ENCODE results near the gene SULF2.

The SULF2 gene

DNA sequence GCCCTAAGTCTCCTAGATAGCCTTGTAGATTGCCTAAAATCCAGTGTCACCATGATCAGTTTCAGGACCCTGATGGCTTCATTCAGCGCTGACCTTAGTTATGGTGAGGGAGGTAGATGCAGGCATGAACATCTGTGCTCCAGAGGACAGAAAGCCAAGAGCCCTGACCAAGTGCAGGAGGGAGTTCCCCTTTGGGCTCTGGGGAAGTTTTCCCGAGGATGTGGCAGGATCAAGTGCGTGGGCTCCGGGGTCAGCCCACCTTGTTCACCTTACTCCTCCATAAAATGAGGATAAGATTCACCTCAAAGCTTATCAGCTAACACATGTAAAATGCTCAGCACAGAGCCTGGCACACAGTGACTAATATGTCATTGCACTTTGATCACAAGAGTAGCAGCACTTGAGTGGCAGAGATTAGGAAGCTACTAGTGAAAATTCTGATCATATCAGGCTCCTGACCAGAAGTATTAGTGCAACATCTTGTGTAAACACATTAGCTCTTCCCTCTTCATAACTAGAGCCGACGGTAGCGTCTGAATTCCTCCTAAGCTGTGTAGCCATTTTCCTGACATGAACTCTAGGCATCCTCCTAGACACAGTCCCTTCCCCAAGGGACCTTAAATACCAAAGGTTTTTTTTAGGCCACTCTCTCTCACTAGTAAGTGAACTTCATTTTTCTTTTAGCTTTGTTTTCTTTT is 125.2 kb downstream of the SULF2 start:
- TF ChIP-seq SUZ12 (IDR thresholded peaks at IDR 0.05; ENCODE audit: extremely low read depth, insufficient read depth, insufficient read length) (no peak), YY1 (IDR thresholded peaks at IDR 0.05; ENCODE audit: insufficient read depth, insufficient read length) (no peak), ZNF274 (IDR thresholded peaks at IDR 0.05; ENCODE audit: low read depth, low read length) (no peak)
- peaks cover 13% of the 10 kb centered on the region for H3K4me1 ChIP-seq (ENCODE audit: insufficient read depth, insufficient read length)
- H3K9me3 ChIP-seq (ENCODE audit: insufficient read depth, low read length) = no peaks in the 10 kb centered on the region
- DNase-seq (ENCODE audit: low read depth, low spot score) = no peak
- no peak overlapping the region for H3K4me3 ChIP-seq (ENCODE audit: insufficient read length, low read depth)
- no peaks in the 10 kb centered on the region for H3K27me3 ChIP-seq (ENCODE audit: insufficient read depth, insufficient read length)
- H3K36me3 ChIP-seq (ENCODE audit: insufficient read depth, insufficient read length, low read length) = peaks cover 85% of the 10 kb centered on the region
- H3K9ac ChIP-seq (ENCODE audit: insufficient read length, low read depth) = no peak overlapping the region

GRCh38 chr20:47656318-47656717 is 129.0 kb downstream of the SULF2 start:
- Histone ChIP-seq H3K4me1 (ENCODE audit: insufficient read depth, insufficient read length) (no peaks in the 10 kb centered on the region), H3K9ac (ENCODE audit: insufficient read length, low read depth) (no peak overlapping the region), H3K27me3 (ENCODE audit: insufficient read depth, insufficient read length) (no peaks in the 10 kb centered on the region), H3K36me3 (ENCODE audit: insufficient read depth, insufficient read length, low read length) (peaks cover 87% of the 10 kb centered on the region), H3K4me3 (ENCODE audit: insufficient read length, low read depth) (no peak overlapping the region), H3K9me3 (ENCODE audit: insufficient read depth, low read length) (no peaks in the 10 kb centered on the region)
- no peak for DNase-seq (ENCODE audit: low read depth, low spot score)
- TF ChIP-seq ZNF274 (IDR thresholded peaks at IDR 0.05; ENCODE audit: low read depth, low read length) (no peak), SUZ12 (IDR thresholded peaks at IDR 0.05; ENCODE audit: extremely low read depth, insufficient read depth, insufficient read length) (no peak), YY1 (IDR thresholded peaks at IDR 0.05; ENCODE audit: insufficient read depth, insufficient read length) (no peak)

GRCh38 chr20:47655635-47656034 is 129.6 kb downstream of the SULF2 start:
- H3K27me3 ChIP-seq (ENCODE audit: insufficient read depth, insufficient read length) = no peaks in the 10 kb centered on the region
- H3K9me3 ChIP-seq (ENCODE audit: insufficient read depth, low read length) = no peaks in the 10 kb centered on the region
- no peak overlapping the region for H3K9ac ChIP-seq (ENCODE audit: insufficient read length, low read depth)
- no peak for DNase-seq (ENCODE audit: low read depth, low spot score)
- peaks cover 86% of the 10 kb centered on the region for H3K36me3 ChIP-seq (ENCODE audit: insufficient read depth, insufficient read length, low read length)
- H3K4me3 ChIP-seq (ENCODE audit: insufficient read length, low read depth) = no peak overlapping the region
- no peak for TF ChIP-seq YY1 (IDR thresholded peaks at IDR 0.05; ENCODE audit: insufficient read depth, insufficient read length)
- no peak for TF ChIP-seq SUZ12 (IDR thresholded peaks at IDR 0.05; ENCODE audit: extremely low read depth, insufficient read depth, insufficient read length)
- TF ChIP-seq ZNF274 (IDR thresholded peaks at IDR 0.05; ENCODE audit: low read depth, low read length) = no peak
- H3K4me1 ChIP-seq (ENCODE audit: insufficient read depth, insufficient read length) = no peaks in the 10 kb centered on the region

DNA sequence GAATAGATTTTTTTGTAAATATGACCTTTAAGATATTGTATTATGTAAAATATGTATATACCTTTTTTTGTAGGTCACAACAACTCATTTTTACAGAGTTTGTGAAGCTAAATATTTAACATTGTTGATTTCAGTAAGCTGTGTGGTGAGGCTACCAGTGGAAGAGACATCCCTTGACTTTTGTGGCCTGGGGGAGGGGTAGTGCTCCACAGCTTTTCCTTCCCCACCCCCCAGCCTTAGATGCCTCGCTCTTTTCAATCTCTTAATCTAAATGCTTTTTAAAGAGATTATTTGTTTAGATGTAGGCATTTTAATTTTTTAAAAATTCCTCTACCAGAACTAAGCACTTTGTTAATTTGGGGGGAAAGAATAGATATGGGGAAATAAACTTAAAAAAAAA is 130.9 kb downstream of the SULF2 start:
- TF ChIP-seq SUZ12 (IDR thresholded peaks at IDR 0.05; ENCODE audit: extremely low read depth, insufficient read depth, insufficient read length) (no peak), ZNF274 (IDR thresholded peaks at IDR 0.05; ENCODE audit: low read depth, low read length) (no peak), YY1 (IDR thresholded peaks at IDR 0.05; ENCODE audit: insufficient read depth, insufficient read length) (no peak)
- no peak overlapping the region for H3K4me3 ChIP-seq (ENCODE audit: insufficient read length, low read depth)
- DNase-seq (ENCODE audit: low read depth, low spot score) = no peak
- peaks cover 78% of the 10 kb centered on the region for H3K36me3 ChIP-seq (ENCODE audit: insufficient read depth, insufficient read length, low read length)
- H3K9ac ChIP-seq (ENCODE audit: insufficient read length, low read depth) = no peak overlapping the region
- no peaks in the 10 kb centered on the region for H3K4me1 ChIP-seq (ENCODE audit: insufficient read depth, insufficient read length)
- no peaks in the 10 kb centered on the region for H3K27me3 ChIP-seq (ENCODE audit: insufficient read depth, insufficient read length)
- H3K9me3 ChIP-seq (ENCODE audit: insufficient read depth, low read length) = no peaks in the 10 kb centered on the region

- no peaks in the 10 kb centered on the region for H3K27me3 ChIP-seq (ENCODE audit: insufficient read depth, insufficient read length)
- H3K4me1 ChIP-seq (ENCODE audit: insufficient read depth, insufficient read length) = no peaks in the 10 kb centered on the region
- TF ChIP-seq YY1 (IDR thresholded peaks at IDR 0.05; ENCODE audit: insufficient read depth, insufficient read length) (no peak), SUZ12 (IDR thresholded peaks at IDR 0.05; ENCODE audit: extremely low read depth, insufficient read depth, insufficient read length) (no peak), ZNF274 (IDR thresholded peaks at IDR 0.05; ENCODE audit: low read depth, low read length) (no peak)
- no peak overlapping the region for H3K9ac ChIP-seq (ENCODE audit: insufficient read length, low read depth)
- H3K9me3 ChIP-seq (ENCODE audit: insufficient read depth, low read length) = no peaks in the 10 kb centered on the region
- no peak overlapping the region for H3K4me3 ChIP-seq (ENCODE audit: insufficient read length, low read depth)
- no peak for DNase-seq (ENCODE audit: low read depth, low spot score)
- H3K36me3 ChIP-seq (ENCODE audit: insufficient read depth, insufficient read length, low read length) = peaks cover 78% of the 10 kb centered on the region
Measured at GRCh38 chr20:47653869-47654268, 131.4 kb downstream of the SULF2 start.

DNA sequence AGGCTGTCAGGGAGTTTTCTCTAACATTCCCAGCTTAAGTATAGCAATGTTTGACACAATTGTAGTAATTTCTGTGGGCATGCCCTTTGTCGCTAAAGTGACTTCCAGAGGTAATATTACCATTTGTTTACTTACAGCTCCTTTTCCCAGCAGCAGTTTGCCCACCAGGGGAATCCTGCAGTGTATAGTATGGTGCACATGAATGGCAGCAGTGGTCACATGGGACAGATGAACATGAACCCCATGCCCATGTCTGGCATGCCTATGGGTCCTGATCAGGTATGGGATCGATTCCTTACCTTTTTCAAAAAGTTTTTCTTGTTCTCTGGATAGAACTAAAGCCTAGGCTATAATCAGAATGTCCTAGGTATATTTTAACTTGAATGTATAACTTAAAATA is 132.5 kb downstream of the SULF2 start:
- TF ChIP-seq SUZ12 (IDR thresholded peaks at IDR 0.05; ENCODE audit: extremely low read depth, insufficient read depth, insufficient read length) (no peak), YY1 (IDR thresholded peaks at IDR 0.05; ENCODE audit: insufficient read depth, insufficient read length) (no peak), ZNF274 (IDR thresholded peaks at IDR 0.05; ENCODE audit: low read depth, low read length) (no peak)
- Histone ChIP-seq H3K4me1 (ENCODE audit: insufficient read depth, insufficient read length) (no peaks in the 10 kb centered on the region), H3K9me3 (ENCODE audit: insufficient read depth, low read length) (no peaks in the 10 kb centered on the region), H3K9ac (ENCODE audit: insufficient read length, low read depth) (no peak overlapping the region), H3K27me3 (ENCODE audit: insufficient read depth, insufficient read length) (no peaks in the 10 kb centered on the region), H3K36me3 (ENCODE audit: insufficient read depth, insufficient read length, low read length) (peaks cover 75% of the 10 kb centered on the region), H3K4me3 (ENCODE audit: insufficient read length, low read depth) (no peak overlapping the region)
- DNase-seq (ENCODE audit: low read depth, low spot score) = no peak

DNA sequence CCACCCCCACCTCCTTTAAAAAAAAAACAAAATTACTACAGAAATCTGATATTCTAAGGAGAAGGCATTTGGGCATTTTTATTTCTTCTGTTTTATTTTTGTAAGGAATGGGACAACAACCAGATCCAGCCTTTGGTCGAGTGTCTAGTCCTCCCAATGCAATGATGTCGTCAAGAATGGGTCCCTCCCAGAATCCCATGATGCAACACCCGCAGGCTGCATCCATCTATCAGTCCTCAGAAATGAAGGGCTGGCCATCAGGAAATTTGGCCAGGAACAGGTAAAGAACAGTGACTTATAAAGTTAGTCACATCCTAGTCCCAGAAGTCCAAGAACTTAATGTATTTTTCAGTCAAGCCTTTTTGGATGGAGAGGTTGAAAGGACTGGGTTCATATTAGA is 133.0 kb downstream of the SULF2 start:
- no peak for DNase-seq (ENCODE audit: low read depth, low spot score)
- no peaks in the 10 kb centered on the region for H3K9me3 ChIP-seq (ENCODE audit: insufficient read depth, low read length)
- peaks cover 73% of the 10 kb centered on the region for H3K36me3 ChIP-seq (ENCODE audit: insufficient read depth, insufficient read length, low read length)
- no peak overlapping the region for H3K4me3 ChIP-seq (ENCODE audit: insufficient read length, low read depth)
- no peaks in the 10 kb centered on the region for H3K4me1 ChIP-seq (ENCODE audit: insufficient read depth, insufficient read length)
- no peaks in the 10 kb centered on the region for H3K27me3 ChIP-seq (ENCODE audit: insufficient read depth, insufficient read length)
- no peak for TF ChIP-seq SUZ12 (IDR thresholded peaks at IDR 0.05; ENCODE audit: extremely low read depth, insufficient read depth, insufficient read length)
- no peak for TF ChIP-seq YY1 (IDR thresholded peaks at IDR 0.05; ENCODE audit: insufficient read depth, insufficient read length)
- no peak for TF ChIP-seq ZNF274 (IDR thresholded peaks at IDR 0.05; ENCODE audit: low read depth, low read length)
- no peak overlapping the region for H3K9ac ChIP-seq (ENCODE audit: insufficient read length, low read depth)
